ENCODE results near the gene CENPO. TPM values are rescaled to one million over a fixed set of nuclear protein-coding genes. Genes with fewer than 3 reads are reported as not detected.

Gene CENPO
- total RNA-seq, 4 donors from 2014 or later, result 4.2 to 8.9 (median 6.3) TPM

DNA sequence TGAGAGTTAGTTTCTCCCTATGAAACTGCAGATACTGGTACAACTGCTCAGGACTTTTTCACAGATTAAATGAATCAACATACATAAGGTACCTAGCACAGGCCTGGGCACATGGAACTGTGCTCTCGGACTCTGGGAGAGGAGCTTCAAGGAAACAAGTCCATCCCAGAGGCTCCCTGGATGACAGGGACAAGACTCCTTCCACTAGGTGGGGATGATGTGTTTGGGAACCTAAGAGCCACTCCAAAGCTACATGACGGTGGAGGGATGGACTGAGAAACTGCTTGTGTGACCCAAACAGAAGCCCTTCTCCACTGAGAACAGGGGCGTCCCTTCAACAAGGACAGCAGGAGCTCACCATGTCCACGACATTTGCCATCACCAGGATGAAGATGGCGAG lies 37.1 kb downstream of the CENPO start:
- 88 to 92% methylated on average over 5 of the region's 5 CpGs for WGBS, 2 donors
- Histone ChIP-seq H3K9me3 (no peaks in the 10 kb centered on the region), H3K27ac (no peak overlapping the region), H3K36me3 (no peaks in the 10 kb centered on the region), H3K4me3 (replicated peaks in 1 of 3) (no peak overlapping the region), H3K4me1 (peaks cover 17 to 25% of the 10 kb centered on the region in 2 donors), H3K27me3 (no peaks in the 10 kb centered on the region)
- TF ChIP-seq POLR2A (IDR thresholded peaks at IDR 0.05), result no peak
- TF ChIP-seq CTCF (IDR thresholded peaks at IDR 0.05), result no peak
- DNase-seq, result no peak
- intact Hi-C loops (cut with DNase I), result no loop called here

- 93 to 94% methylated on average over 12 of the region's 12 CpGs for WGBS, 2 donors
- Histone ChIP-seq H3K27ac (no peak overlapping the region), H3K9me3 (no peaks in the 10 kb centered on the region), H3K4me3 (replicated peaks in 1 of 3) (no peak overlapping the region), H3K4me1 (peaks cover 15 to 23% of the 10 kb centered on the region in 2 donors), H3K27me3 (no peaks in the 10 kb centered on the region), H3K36me3 (no peaks in the 10 kb centered on the region)
- TF ChIP-seq CTCF (IDR thresholded peaks at IDR 0.05), result no peak
- TF ChIP-seq POLR2A (IDR thresholded peaks at IDR 0.05), result no peak
- no peak for DNase-seq
- intact Hi-C loops (cut with DNase I), result no loop called here
Observed at GRCh38 chr2:24830786-24831185, 37.6 kb downstream of the CENPO start.

- Histone ChIP-seq H3K4me3 (replicated peaks in 1 of 3) (no peak overlapping the region), H3K36me3 (no peaks in the 10 kb centered on the region), H3K27ac (no peak overlapping the region), H3K9me3 (no peaks in the 10 kb centered on the region), H3K27me3 (no peaks in the 10 kb centered on the region), H3K4me1 (peaks cover 8 to 17% of the 10 kb centered on the region in 2 donors)
- DNase-seq, result no peak
- 83 to 86% methylated on average over 11 to 12 of the region's 18 CpGs for WGBS, 2 donors
- intact Hi-C loops (cut with DNase I), result no loop called here
- TF ChIP-seq POLR2A (IDR thresholded peaks at IDR 0.05) (no peak), CTCF (IDR thresholded peaks at IDR 0.05) (no peak)
Observed at GRCh38 chr2:24831221-24832072, 38.2 kb downstream of the CENPO start.

- intact Hi-C loops (cut with DNase I), result no loop called here
- WGBS, 2 donors, result 48% methylated on average over 9 of the region's 14 CpGs; no CpG with 5 or more reads in 1 of the 2 donors
- TF ChIP-seq POLR2A (IDR thresholded peaks at IDR 0.05), result no peak
- no peak for TF ChIP-seq CTCF (IDR thresholded peaks at IDR 0.05)
Observed at GRCh38 chr2:24832073-24832461, 38.8 kb downstream of the CENPO start.

DNA sequence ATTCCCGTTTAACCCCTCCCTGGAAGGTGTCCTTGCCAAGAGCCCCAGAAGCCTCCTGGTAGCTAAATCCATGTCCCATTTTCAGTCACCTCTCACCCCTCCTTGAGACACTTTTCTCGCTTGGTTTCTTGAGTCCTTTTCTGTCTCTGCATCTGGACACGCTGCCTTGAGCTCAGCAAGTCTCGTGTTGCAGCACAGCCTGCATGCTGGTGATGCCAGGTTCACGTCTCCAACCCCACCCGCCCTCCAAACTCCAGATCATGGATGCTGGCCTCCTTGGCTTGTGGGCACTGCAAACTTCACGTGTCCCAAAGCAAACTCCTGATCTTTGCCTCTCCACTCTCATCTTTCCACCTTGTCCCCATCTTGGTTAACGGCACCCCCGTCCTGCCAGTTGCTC lies 39.3 kb downstream of the CENPO start:
- Histone ChIP-seq H3K36me3 (no peaks in the 10 kb centered on the region), H3K4me3 (replicated peaks in 1 of 3) (no peak overlapping the region), H3K9me3 (no peaks in the 10 kb centered on the region), H3K27ac (no peak overlapping the region), H3K27me3 (no peaks in the 10 kb centered on the region), H3K4me1 (peaks cover 4 to 6% of the 10 kb centered on the region in 2 donors)
- no peak for DNase-seq
- WGBS, 2 donors, result 60 to 65% methylated on average over 9 of the region's 9 CpGs
- intact Hi-C loops (cut with DNase I), result no loop called here
- TF ChIP-seq POLR2A (IDR thresholded peaks at IDR 0.05) (no peak), CTCF (IDR thresholded peaks at IDR 0.05) (no peak)

More at GRCh38 chr2:24832073-24832461, 38.8 kb downstream of the CENPO start:
- no peak overlapping the region for H3K27ac ChIP-seq
- H3K27me3 ChIP-seq, result no peaks in the 10 kb centered on the region
- DNase-seq, result peak; percentile 36 to 63
- peaks cover 7 to 10% of the 10 kb centered on the region in 2 donors for H3K4me1 ChIP-seq
- no peaks in the 10 kb centered on the region for H3K9me3 ChIP-seq
- H3K4me3 ChIP-seq (replicated peaks in 1 of 3), result no peak overlapping the region
- H3K36me3 ChIP-seq, result no peaks in the 10 kb centered on the region

All from thyroid gland (tissue), 4 donors.